ENCODE results near the gene RNF223.
A peak's percentile ranks its signal among the peaks of the same experiment; 100 is the strongest.

Gene RNF223

GRCh38 chr1:1112237-1112985 lies 38.3 kb upstream of the RNF223 start:
- H2BK12ac ChIP-seq (ENCODE audit: low read length): no peak overlapping the region
- no peak overlapping the region for H2AFZ ChIP-seq (ENCODE audit: low read length)
- H3K36me3 ChIP-seq (replicated peaks in 1 of 2; ENCODE audit: control insufficient read depth in 2 of 2, insufficient read depth in 2 of 2, low read length in 2 of 2): peaks cover 11 to 32% of the 10 kb centered on the region in 2 donors
- H3K9me3 ChIP-seq (replicated peaks in 1 of 2; ENCODE audit: control insufficient read depth in 2 of 2, insufficient read depth in 1 of 2, low read depth in 1 of 2, low read length in 2 of 2): peaks cover 11 to 21% of the 10 kb centered on the region in 2 donors
- H3K4me2 ChIP-seq (ENCODE audit: insufficient read depth, low read length, poor library complexity, severe bottlenecking): no peak overlapping the region
- DNase-seq (ENCODE audit: low spot score): no peak
- H2BK15ac ChIP-seq (ENCODE audit: low read length): no peak overlapping the region
- H3K79me1 ChIP-seq (ENCODE audit: low read depth, low read length): peaks cover 6% of the 10 kb centered on the region
- H4K8ac ChIP-seq (ENCODE audit: low read depth, low read length): no peak overlapping the region
- no peak overlapping the region for H3K27ac ChIP-seq (replicated peaks; ENCODE audit: low read length)
- WGBS, 2 donors (ENCODE audit: extremely low coverage in 2 of 2, insufficient read length in 2 of 2, insufficient replicate concordance in 1 of 2): no CpG with 5 or more reads among the region's 30 CpGs
- peak overlapping the region; percentile 21 for H3K23ac ChIP-seq (ENCODE audit: low read depth, low read length, poor library complexity)
- H3K4me1 ChIP-seq (ENCODE audit: control insufficient read depth in 2 of 2, insufficient read depth in 1 of 2, low read depth in 1 of 2, low read length in 2 of 2): peaks cover 3% of the 10 kb centered on the region in 2 donors
- H2BK120ac ChIP-seq (ENCODE audit: low read depth, low read length): no peak overlapping the region
- peak overlapping the region; percentile 5 for H3K14ac ChIP-seq (ENCODE audit: low read length)
- peak overlapping the region in 1 of 2 donors; percentile 52 for H3K4me3 ChIP-seq (ENCODE audit: low read length in 2 of 2)
- no peak overlapping the region for H3K9ac ChIP-seq (ENCODE audit: low read depth, low read length, poor library complexity)
- no peak overlapping the region for H4K91ac ChIP-seq (ENCODE audit: low read depth, low read length, poor library complexity)
- no peak overlapping the region for H3K4ac ChIP-seq (ENCODE audit: low read length)
- no peak overlapping the region for H3K18ac ChIP-seq (ENCODE audit: low read length)
- no peak overlapping the region for H2BK5ac ChIP-seq (ENCODE audit: low read length)
- H2AK5ac ChIP-seq (ENCODE audit: low read depth, low read length): no peak overlapping the region
- peaks cover 0 to 8% (median 4%) of the 10 kb centered on the region in 3 experiments for H3K27me3 ChIP-seq (ENCODE audit: control insufficient read depth in 3 of 3, insufficient read depth in 3 of 3, low read depth in 1 of 3, low read length in 3 of 3)

- Histone ChIP-seq H3K79me1 (ENCODE audit: low read depth, low read length) (peaks cover 11% of the 10 kb centered on the region), H3K18ac (ENCODE audit: low read length) (no peak overlapping the region), H2AFZ (ENCODE audit: low read length) (no peak overlapping the region), H3K27me3 (ENCODE audit: control insufficient read depth in 3 of 3, insufficient read depth in 3 of 3, low read depth in 1 of 3, low read length in 3 of 3) (peaks cover 0 to 2% (median 0%) of the 10 kb centered on the region in 3 experiments), H2AK5ac (ENCODE audit: low read depth, low read length) (no peak overlapping the region), H4K8ac (ENCODE audit: low read depth, low read length) (no peak overlapping the region), H3K9me3 (replicated peaks in 1 of 2; ENCODE audit: control insufficient read depth in 2 of 2, insufficient read depth in 1 of 2, low read depth in 1 of 2, low read length in 2 of 2) (peaks cover 13 to 22% of the 10 kb centered on the region in 2 donors), H3K14ac (ENCODE audit: low read length) (no peak overlapping the region), H4K91ac (ENCODE audit: low read depth, low read length, poor library complexity) (no peak overlapping the region), H2BK120ac (ENCODE audit: low read depth, low read length) (no peak overlapping the region), H2BK15ac (ENCODE audit: low read length) (no peak overlapping the region), H2BK5ac (ENCODE audit: low read length) (no peak overlapping the region), H3K4me3 (ENCODE audit: low read length in 2 of 2) (no peak overlapping the region), H2BK12ac (ENCODE audit: low read length) (no peak overlapping the region), H3K36me3 (replicated peaks in 1 of 2; ENCODE audit: control insufficient read depth in 2 of 2, insufficient read depth in 2 of 2, low read length in 2 of 2) (peaks cover 11 to 32% of the 10 kb centered on the region in 2 donors), H3K4me2 (ENCODE audit: insufficient read depth, low read length, poor library complexity, severe bottlenecking) (no peak overlapping the region), H3K4ac (ENCODE audit: low read length) (no peak overlapping the region), H3K4me1 (ENCODE audit: control insufficient read depth in 2 of 2, insufficient read depth in 1 of 2, low read depth in 1 of 2, low read length in 2 of 2) (peaks cover 3% of the 10 kb centered on the region in 2 donors), H3K23ac (ENCODE audit: low read depth, low read length, poor library complexity) (no peak overlapping the region), H3K27ac (replicated peaks; ENCODE audit: low read length) (no peak overlapping the region), H3K9ac (ENCODE audit: low read depth, low read length, poor library complexity) (no peak overlapping the region)
- DNase-seq (ENCODE audit: low spot score): no peak
- WGBS, 2 donors (ENCODE audit: extremely low coverage in 2 of 2, insufficient read length in 2 of 2, insufficient replicate concordance in 1 of 2): no CpG with 5 or more reads among the region's 28 CpGs
Observed at GRCh38 chr1:1111516-1112236, 37.6 kb upstream of the RNF223 start.

DNA sequence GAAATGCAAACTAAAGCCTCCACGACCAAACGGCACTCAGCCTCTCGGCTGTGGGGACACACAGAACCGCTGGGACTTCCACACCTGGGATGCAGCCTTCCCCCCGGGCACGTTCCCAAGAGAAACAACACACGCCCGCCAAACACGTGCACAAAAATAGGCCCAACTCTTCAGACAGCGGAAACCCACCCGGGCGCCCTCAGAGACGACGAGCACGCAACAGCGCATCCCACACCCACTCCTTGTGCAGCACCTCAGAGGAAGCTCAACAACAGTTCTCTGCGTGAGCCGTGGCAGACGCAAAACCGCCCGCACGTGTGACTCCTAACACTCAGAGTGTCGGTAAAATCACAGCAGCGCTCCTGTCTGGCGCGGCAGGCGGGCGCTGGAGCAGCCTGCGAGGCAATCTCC lies 36.5 kb upstream of the RNF223 start:
- no peak overlapping the region for H2BK12ac ChIP-seq (ENCODE audit: low read length)

GRCh38 chr1:1109743-1110142 lies 35.6 kb upstream of the RNF223 start:
- Histone ChIP-seq H4K91ac (ENCODE audit: low read depth, low read length, poor library complexity) (no peak overlapping the region), H3K4ac (ENCODE audit: low read length) (no peak overlapping the region), H3K79me1 (ENCODE audit: low read depth, low read length) (peaks cover 14% of the 10 kb centered on the region), H3K18ac (ENCODE audit: low read length) (no peak overlapping the region), H3K27me3 (ENCODE audit: control insufficient read depth in 3 of 3, insufficient read depth in 3 of 3, low read depth in 1 of 3, low read length in 3 of 3) (no peaks in the 10 kb centered on the region), H2BK12ac (ENCODE audit: low read length) (no peak overlapping the region), H3K23ac (ENCODE audit: low read depth, low read length, poor library complexity) (no peak overlapping the region), H2BK120ac (ENCODE audit: low read depth, low read length) (no peak overlapping the region), H2AK5ac (ENCODE audit: low read depth, low read length) (no peak overlapping the region), H3K9ac (ENCODE audit: low read depth, low read length, poor library complexity) (no peak overlapping the region), H3K4me1 (ENCODE audit: control insufficient read depth in 2 of 2, insufficient read depth in 1 of 2, low read depth in 1 of 2, low read length in 2 of 2) (peaks cover 0 to 2% of the 10 kb centered on the region in 2 donors), H3K36me3 (replicated peaks in 1 of 2; ENCODE audit: control insufficient read depth in 2 of 2, insufficient read depth in 2 of 2, low read length in 2 of 2) (peaks cover 12 to 34% of the 10 kb centered on the region in 2 donors), H3K9me3 (replicated peaks in 1 of 2; ENCODE audit: control insufficient read depth in 2 of 2, insufficient read depth in 1 of 2, low read depth in 1 of 2, low read length in 2 of 2) (peaks cover 20 to 31% of the 10 kb centered on the region in 2 donors), H2AFZ (ENCODE audit: low read length) (no peak overlapping the region), H3K4me2 (ENCODE audit: insufficient read depth, low read length, poor library complexity, severe bottlenecking) (no peak overlapping the region), H2BK15ac (ENCODE audit: low read length) (no peak overlapping the region), H3K27ac (replicated peaks; ENCODE audit: low read length) (no peak overlapping the region), H3K14ac (ENCODE audit: low read length) (no peak overlapping the region), H3K4me3 (ENCODE audit: low read length in 2 of 2) (peak overlapping the region in 1 of 2 donors; percentile 21), H4K8ac (ENCODE audit: low read depth, low read length) (no peak overlapping the region), H2BK5ac (ENCODE audit: low read length) (peak overlapping the region; percentile 61)
- no peak for DNase-seq (ENCODE audit: low spot score)
- no CpG with 5 or more reads among the region's 14 CpGs for WGBS, 2 donors (ENCODE audit: extremely low coverage in 2 of 2, insufficient read length in 2 of 2, insufficient replicate concordance in 1 of 2)

More for the DNA sequence above, 36.5 kb upstream of the RNF223 start:
- H3K79me1 ChIP-seq (ENCODE audit: low read depth, low read length): peaks cover 14% of the 10 kb centered on the region
- H4K8ac ChIP-seq (ENCODE audit: low read depth, low read length): no peak overlapping the region
- no peak for DNase-seq (ENCODE audit: low spot score)
- H2BK5ac ChIP-seq (ENCODE audit: low read length): no peak overlapping the region
- H3K36me3 ChIP-seq (replicated peaks in 1 of 2; ENCODE audit: control insufficient read depth in 2 of 2, insufficient read depth in 2 of 2, low read length in 2 of 2): peaks cover 11 to 32% of the 10 kb centered on the region in 2 donors
- no CpG with 5 or more reads among the region's 29 CpGs for WGBS, 2 donors (ENCODE audit: extremely low coverage in 2 of 2, insufficient read length in 2 of 2, insufficient replicate concordance in 1 of 2)
- H3K14ac ChIP-seq (ENCODE audit: low read length): no peak overlapping the region
- H2BK120ac ChIP-seq (ENCODE audit: low read depth, low read length): no peak overlapping the region
- H3K4me1 ChIP-seq (ENCODE audit: control insufficient read depth in 2 of 2, insufficient read depth in 1 of 2, low read depth in 1 of 2, low read length in 2 of 2): peaks cover 3% of the 10 kb centered on the region in 2 donors
- peaks cover 18 to 31% of the 10 kb centered on the region in 2 donors for H3K9me3 ChIP-seq (replicated peaks in 1 of 2; ENCODE audit: control insufficient read depth in 2 of 2, insufficient read depth in 1 of 2, low read depth in 1 of 2, low read length in 2 of 2)
- no peak overlapping the region for H3K4ac ChIP-seq (ENCODE audit: low read length)
- no peak overlapping the region for H3K4me3 ChIP-seq (ENCODE audit: low read length in 2 of 2)
- no peak overlapping the region for H3K27ac ChIP-seq (replicated peaks; ENCODE audit: low read length)
- no peaks in the 10 kb centered on the region for H3K27me3 ChIP-seq (ENCODE audit: control insufficient read depth in 3 of 3, insufficient read depth in 3 of 3, low read depth in 1 of 3, low read length in 3 of 3)
- peak overlapping the region; percentile 29 for H3K23ac ChIP-seq (ENCODE audit: low read depth, low read length, poor library complexity)
- H3K4me2 ChIP-seq (ENCODE audit: insufficient read depth, low read length, poor library complexity, severe bottlenecking): no peak overlapping the region
- H3K18ac ChIP-seq (ENCODE audit: low read length): no peak overlapping the region
- H2AFZ ChIP-seq (ENCODE audit: low read length): no peak overlapping the region
- no peak overlapping the region for H2AK5ac ChIP-seq (ENCODE audit: low read depth, low read length)
- no peak overlapping the region for H2BK15ac ChIP-seq (ENCODE audit: low read length)
- no peak overlapping the region for H4K91ac ChIP-seq (ENCODE audit: low read depth, low read length, poor library complexity)
- H3K9ac ChIP-seq (ENCODE audit: low read depth, low read length, poor library complexity): no peak overlapping the region

Data from neuronal stem cell (in vitro differentiated cells).